HG03280 (cell line): Measurements from ENCODE around the gene FTO.

ENCODE experiments used
- ATAC-seq: cut with Tn5 transposase; IDR thresholded peaks from one replicate; pipeline ENCODE4 v1.9.1; 2021; ENCODE audit warnings: mild to moderate bottlenecking, moderate library complexity; ENCODE audit not compliant: unreplicated experiment

The FTO gene

DNA sequence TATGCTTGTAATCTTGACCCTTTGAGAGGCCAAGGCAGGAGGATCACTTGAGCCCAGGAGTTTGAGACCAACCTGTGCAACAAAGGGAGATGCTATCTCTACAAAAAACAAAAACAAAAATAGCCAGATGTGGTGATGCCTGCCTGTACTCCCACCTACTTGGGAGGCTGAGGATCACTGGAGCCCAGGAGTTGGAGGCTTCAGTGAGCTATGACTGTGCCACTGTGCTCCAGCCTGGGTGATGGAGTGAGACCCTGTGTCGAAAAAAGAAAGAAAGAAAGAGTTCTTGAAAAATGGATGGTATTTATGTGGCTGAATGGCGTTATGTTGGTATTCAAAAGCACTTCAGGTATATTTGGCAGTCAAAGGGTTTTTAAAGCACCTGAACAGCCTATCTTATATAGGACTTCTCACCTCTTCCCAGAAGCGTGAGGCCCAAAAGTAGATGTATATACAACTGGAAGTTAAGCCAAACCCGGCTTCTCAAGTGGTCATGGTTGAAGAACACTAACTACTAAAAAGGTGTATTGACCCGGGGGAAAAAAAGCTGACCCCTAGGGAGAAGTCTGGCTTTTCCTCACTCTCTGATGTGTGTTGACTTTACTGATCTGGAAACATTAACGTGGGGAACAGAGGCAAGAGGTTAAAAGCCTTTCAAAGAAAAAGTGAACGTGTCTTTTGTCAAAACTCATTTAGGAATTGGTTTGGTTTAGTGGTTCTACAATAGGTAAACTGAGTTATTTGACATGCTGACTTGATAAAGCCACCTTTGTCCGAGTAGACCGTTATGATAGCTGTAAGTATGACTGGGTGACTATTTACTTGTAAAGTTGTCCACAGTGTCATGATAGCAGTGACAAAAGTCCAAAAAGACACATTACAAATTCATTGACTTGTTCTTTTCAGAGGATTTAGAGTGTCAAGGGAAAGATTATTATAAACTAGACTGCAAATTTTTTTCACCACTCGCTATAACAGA, 399.2 kb downstream of the FTO start:
- no peak for ATAC-seq

GRCh38 chr16:54106057-54106456, 402.1 kb downstream of the FTO start:
- no peak for ATAC-seq

GRCh38 chr16:54107583-54108202, 403.7 kb downstream of the FTO start:
- ATAC-seq = no peak

GRCh38 chr16:54110016-54110981, 406.3 kb downstream of the FTO start:
- ATAC-seq = no peak

DNA sequence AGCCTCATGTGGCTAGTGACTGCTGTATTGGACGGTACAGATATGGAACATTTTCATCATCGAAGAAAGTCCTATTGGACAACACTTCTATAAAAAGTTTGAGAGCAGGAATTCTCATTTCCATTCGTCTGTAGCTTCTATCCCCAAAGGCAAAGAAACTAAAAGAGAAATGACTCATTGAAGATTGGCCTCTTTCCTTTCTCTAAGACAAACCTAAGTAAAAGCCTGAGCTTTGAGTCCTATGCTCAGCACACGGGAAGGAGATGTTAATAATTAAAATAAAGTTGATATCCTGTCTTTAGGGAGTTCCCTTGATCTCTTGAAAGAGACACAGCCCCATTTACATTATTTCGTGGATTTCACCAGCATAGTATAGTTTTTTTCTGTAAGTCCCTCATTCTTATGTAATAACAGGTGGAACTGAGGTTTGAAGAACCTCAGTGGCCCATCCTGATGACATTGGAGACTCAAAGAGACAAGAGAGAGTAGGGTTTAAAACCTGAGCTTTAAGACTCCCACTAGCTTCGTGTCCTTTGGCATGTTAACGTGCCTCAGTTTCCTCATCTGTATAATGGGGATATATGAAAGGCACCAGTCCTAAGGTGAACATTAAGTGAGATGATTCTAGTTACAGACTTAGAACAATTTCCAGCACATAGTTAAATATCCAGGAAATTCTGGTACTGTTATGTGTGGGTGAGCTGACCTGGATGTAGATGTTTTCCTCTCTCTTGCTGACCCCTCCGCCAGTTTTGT, 408.7 kb downstream of the FTO start:
- no peak for ATAC-seq

DNA sequence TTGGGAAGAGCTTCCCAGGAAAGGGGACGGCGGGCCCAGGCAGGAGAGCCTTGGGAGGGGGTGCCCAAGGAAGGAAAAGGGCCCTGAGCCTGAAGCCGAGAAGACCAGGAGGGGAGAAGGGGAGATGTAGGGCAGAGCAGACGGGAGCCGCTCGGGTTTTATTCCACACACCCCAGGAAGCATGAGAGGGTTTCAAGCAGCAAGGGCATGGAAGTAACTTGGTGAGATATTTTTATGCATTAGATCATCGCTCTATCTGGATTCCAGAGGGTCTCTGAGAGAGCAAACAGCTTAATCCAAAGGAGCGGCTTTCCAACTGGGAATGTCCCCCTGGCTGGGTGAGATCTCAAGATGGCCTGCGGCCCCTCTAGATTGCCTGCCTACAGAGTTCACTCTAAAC, 411.6 kb downstream of the FTO start:
- ATAC-seq = no peak

GRCh38 chr16:54116124-54116655, 412.2 kb downstream of the FTO start:
- ATAC-seq = no peak

DNA sequence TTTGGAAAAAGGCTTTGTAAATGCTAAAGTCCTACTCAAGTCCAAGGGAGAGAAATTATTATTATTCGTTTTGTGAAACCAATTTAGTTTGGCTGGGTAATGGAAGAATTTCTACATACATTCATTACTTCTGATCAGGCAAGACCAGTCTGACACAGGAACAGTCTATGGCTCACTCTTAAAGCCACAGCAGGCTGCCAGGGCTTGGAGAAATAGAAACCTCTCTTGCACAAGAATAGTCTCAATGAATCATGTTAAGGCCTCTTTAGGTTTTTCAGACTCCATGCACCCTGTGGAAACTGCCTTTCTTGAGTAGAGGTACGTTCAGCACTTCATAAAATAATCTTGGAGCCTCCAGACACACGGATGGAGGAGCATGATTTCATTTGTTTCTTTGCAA, 414.9 kb downstream of the FTO start:
- ATAC-seq = no peak

- ATAC-seq = no peak
Measured at GRCh38 chr16:54120846-54121480, 417.0 kb downstream of the FTO start.

- ATAC-seq = no peak
Measured at GRCh38 chr16:54121539-54122295, 417.8 kb downstream of the FTO start.

DNA sequence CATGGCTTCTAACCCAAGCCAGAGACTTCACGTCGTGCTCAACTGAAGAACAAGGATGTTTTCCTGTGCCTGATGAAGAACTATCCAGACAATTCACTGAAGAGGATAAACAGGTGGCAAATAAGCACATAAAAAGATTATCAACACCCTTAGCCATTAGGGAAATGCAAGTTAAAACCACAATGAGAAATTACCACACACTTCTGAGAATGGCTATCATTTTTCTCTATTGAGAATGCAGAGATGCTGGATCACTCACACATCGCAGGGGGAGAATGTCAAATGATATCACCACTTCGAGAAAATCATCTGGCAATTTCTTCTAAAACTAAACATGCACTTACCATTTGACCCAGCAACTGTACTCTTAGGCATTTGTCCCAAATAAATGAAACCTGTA, 419.8 kb downstream of the FTO start:
- ATAC-seq = no peak

DNA sequence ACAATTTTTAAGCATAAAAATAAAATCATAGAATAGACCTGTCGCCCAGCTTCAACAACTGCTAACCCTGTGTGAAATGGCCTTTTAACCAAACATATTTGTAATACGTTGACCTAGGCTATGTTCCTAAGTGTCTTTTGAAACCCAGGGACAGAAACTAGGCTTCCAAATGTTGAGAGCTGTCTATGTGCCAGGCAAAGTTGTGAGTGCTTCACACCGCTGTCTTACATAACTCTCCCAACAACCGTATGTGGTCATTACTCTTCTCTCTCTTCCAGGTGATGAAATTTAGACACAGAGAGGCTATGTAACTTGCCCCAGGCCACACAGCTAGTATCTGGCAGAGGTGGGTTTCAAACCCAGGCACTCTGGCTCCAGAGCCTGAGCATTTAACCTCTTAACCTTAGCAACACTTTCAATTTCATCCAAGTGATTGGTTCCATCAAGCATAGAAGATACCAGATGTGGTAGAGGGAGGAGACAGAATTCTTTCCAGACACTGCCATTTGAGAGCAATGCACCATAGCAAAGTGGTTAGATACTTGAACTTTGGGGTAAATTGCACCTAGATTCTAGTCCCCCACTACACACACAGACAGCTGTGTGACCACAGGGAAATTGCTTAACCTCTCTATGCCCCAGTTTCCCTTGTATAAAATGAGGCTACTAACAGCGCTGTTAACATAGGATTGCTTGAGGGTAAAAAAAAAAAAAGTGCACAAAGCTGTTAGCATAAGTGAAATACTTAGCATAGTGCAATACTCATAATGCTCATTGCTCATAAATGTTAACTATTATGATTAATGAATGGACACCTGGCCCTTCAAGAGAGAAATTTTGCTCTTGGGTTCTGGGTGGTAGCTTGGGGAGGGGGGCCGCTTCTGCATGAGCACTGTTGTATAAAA, 422.0 kb downstream of the FTO start:
- no peak for ATAC-seq

DNA sequence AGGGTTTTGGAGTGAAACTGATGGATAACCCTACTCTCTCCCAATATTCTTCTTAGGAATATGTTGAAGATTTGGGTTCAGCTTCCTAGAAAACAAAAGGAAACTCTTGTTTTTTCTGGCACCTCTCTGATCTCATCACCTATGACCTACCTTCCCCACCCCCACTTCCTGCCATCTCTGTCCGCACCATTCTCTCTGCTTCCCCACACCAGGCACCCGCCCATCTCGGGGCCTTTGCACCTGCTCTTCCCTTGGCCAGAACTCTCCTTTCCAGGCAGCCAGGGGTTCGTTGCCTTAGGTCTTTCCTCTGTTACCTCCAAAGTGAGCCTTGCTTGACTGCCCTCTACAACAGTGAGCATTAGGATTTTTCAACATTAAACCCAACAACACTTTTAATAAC, 423.0 kb downstream of the FTO start:
- ATAC-seq = no peak

- no peak for ATAC-seq
Measured at GRCh38 chr16:54128629-54129234, 424.8 kb downstream of the FTO start.

- ATAC-seq = no peak
Measured at GRCh38 chr16:54129810-54130209, 425.9 kb downstream of the FTO start.

DNA sequence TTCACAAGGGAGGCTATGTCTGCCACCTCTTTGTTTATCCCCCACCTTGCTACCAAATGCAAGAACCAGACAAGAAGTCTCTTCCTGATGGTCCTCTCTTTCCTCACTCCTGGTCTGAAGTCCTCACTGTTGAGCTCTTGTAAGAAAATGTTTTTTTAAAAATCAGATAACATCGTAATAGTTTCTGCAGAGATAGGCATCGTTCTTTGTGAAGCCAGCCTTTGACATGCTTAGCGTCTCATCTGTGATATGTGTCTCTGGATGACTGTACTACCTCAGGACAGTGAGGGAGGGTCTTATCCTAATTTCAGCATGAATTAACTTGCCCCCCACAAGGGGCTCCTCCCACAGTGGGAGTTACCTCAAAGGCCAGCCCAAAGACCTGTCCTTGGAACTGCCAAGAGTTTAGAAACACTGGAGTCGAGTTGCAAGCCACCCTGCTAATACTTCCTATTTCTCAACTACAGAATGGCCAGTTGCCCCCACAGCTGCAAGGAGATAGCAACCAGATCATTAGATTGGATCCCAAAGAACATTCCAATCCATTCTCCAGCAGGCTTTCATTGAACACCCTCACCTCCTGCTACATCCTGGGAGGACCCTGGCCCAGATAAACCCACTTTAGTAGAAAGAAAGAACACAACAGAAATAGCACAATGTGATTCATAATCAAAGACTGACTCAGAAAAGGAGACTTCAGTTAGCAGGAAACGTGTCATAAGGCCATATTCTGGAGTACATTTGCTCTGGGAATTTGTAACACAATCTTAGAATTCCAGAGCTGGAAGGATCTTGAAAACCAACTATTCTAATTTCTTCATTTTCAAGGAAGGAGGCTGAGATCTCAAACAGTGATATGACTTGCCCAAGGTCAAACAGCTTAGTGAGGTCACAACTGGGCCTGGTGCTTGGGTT, 431.7 kb downstream of the FTO start:
- ATAC-seq = no peak

DNA sequence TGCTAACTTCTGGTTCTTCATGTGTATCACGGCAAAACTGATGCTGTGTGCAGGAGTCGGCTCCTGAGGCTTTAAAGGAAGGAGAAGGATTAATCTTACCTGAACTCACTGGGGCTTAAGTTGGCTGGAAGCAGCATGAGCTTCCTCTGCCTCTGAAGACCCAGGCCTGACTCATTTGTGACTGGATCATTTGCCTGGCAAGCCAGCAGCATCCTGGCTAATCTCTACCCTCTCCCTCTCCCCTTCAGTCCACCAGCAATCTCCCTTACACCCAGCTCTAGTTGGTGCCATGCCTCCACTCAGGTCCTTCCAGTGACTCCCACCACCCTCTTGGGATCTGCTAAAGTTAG, 432.3 kb downstream of the FTO start:
- ATAC-seq = no peak
